ENCODE results near the gene NRN1.

The NRN1 gene

DNA sequence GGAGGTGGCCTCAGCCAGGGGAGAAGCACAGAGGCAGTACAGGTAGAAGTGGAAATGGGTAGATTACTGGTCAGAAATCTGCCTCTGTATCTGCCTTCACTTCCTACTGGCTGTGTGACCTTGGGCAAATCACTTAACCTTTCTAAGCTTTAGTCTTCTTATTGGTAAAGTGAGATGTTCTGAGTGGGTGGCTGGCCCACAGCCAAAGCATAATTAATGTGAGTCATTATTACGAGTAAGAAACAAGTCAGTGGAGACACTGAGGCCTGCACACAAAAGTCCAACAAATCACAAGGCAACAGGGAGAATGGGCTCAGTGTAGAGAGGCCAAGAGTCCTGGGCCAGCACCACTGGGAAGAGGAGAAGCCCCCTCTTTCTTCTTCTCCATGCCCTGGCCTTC, 39.1 kb downstream of the NRN1 start:
- no peak overlapping the region for H3K9ac ChIP-seq (ENCODE audit: low read length)
- 78% methylated on average over 1 of the region's 1 CpG for WGBS
- no peak overlapping the region for H2BK120ac ChIP-seq (ENCODE audit: low read depth, low read length)
- H3K27me3 ChIP-seq (ENCODE audit: control insufficient read depth in 1 of 2, insufficient read depth in 1 of 2, low read length in 2 of 2) = peaks cover 0 to 7% of the 10 kb centered on the region in 2 experiments
- H3K36me3 ChIP-seq (ENCODE audit: control insufficient read depth in 1 of 2, insufficient read depth in 2 of 2, low read depth in 1 of 2, low read length in 2 of 2) = no peaks in the 10 kb centered on the region
- no peaks in the 10 kb centered on the region for H3K79me1 ChIP-seq (replicated peaks; ENCODE audit: low read length, poor library complexity, severe bottlenecking)
- H2AFZ ChIP-seq (ENCODE audit: low read depth, low read length) = no peak overlapping the region
- H3K14ac ChIP-seq (ENCODE audit: low read length in 2 of 2) = no peak overlapping the region
- no peak overlapping the region for H2AK5ac ChIP-seq (ENCODE audit: low read length, severe bottlenecking)
- no peak overlapping the region for H3K18ac ChIP-seq (ENCODE audit: low read depth in 1 of 2, low read length in 2 of 2)
- H3K4me3 ChIP-seq (ENCODE audit: insufficient read depth in 1 of 2, low read depth in 1 of 2, low read length in 2 of 2) = no peak overlapping the region
- no peak for DNase-seq
- no peak overlapping the region for H4K8ac ChIP-seq (ENCODE audit: low read length)
- no peak overlapping the region for H2BK5ac ChIP-seq (ENCODE audit: low read depth, low read length, poor library complexity, severe bottlenecking)
- no peak overlapping the region for H3K4ac ChIP-seq (ENCODE audit: low read depth in 1 of 2, low read length in 2 of 2)
- no peak overlapping the region for H3K23ac ChIP-seq (ENCODE audit: low read length in 2 of 2)
- H3K4me2 ChIP-seq (ENCODE audit: low read length, poor library complexity, severe bottlenecking) = no peak overlapping the region
- no peak overlapping the region for H2BK12ac ChIP-seq (ENCODE audit: low read length in 2 of 2)
- no peaks in the 10 kb centered on the region for H3K4me1 ChIP-seq (ENCODE audit: control insufficient read depth, insufficient read depth, low read depth, low read length)
- H3K27ac ChIP-seq (ENCODE audit: low read length, poor library complexity, severe bottlenecking) = no peak overlapping the region
- H3K9me3 ChIP-seq (ENCODE audit: control insufficient read depth, low read length) = no peaks in the 10 kb centered on the region
- no peak overlapping the region for H4K91ac ChIP-seq (ENCODE audit: low read length)
- no peak overlapping the region for H2BK15ac ChIP-seq (ENCODE audit: low read depth, poor library complexity, severe bottlenecking)

DNA sequence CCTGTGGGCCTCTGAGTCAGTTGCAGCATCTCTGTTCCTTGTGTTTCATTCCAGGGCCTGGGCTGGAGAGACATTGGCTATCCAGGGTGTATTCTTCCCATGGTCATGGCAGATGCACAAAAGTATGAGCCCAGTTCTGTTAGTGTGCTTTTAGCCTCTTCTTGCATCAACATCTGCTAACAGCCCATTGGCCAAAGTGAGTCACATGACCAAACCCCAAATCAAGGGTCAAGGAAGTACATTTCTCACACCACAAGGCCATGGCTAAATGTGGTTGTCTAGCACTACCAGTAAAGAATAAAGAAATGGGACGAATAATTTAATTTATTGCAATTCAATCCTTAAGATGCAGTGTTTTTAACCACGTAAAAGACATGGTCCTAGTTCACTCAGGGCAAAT, 43.9 kb downstream of the NRN1 start:
- Histone ChIP-seq H3K4me3 (ENCODE audit: insufficient read depth in 1 of 2, low read depth in 1 of 2, low read length in 2 of 2) (no peak overlapping the region), H3K4ac (ENCODE audit: low read depth in 1 of 2, low read length in 2 of 2) (no peak overlapping the region), H2BK5ac (ENCODE audit: low read depth, low read length, poor library complexity, severe bottlenecking) (no peak overlapping the region), H2BK12ac (ENCODE audit: low read length in 2 of 2) (no peak overlapping the region), H2BK120ac (ENCODE audit: low read depth, low read length) (no peak overlapping the region), H2BK15ac (ENCODE audit: low read depth, poor library complexity, severe bottlenecking) (no peak overlapping the region), H3K4me1 (ENCODE audit: control insufficient read depth, insufficient read depth, low read depth, low read length) (no peaks in the 10 kb centered on the region), H3K79me1 (replicated peaks; ENCODE audit: low read length, poor library complexity, severe bottlenecking) (no peaks in the 10 kb centered on the region), H4K91ac (ENCODE audit: low read length) (no peak overlapping the region), H3K23ac (ENCODE audit: low read length in 2 of 2) (no peak overlapping the region), H4K8ac (ENCODE audit: low read length) (no peak overlapping the region), H3K36me3 (ENCODE audit: control insufficient read depth in 1 of 2, insufficient read depth in 2 of 2, low read depth in 1 of 2, low read length in 2 of 2) (no peaks in the 10 kb centered on the region), H3K9me3 (ENCODE audit: control insufficient read depth, low read length) (no peaks in the 10 kb centered on the region), H2AK5ac (ENCODE audit: low read length, severe bottlenecking) (no peak overlapping the region), H2AFZ (ENCODE audit: low read depth, low read length) (no peak overlapping the region), H3K27ac (ENCODE audit: low read length, poor library complexity, severe bottlenecking) (no peak overlapping the region), H3K18ac (ENCODE audit: low read depth in 1 of 2, low read length in 2 of 2) (no peak overlapping the region), H3K27me3 (ENCODE audit: control insufficient read depth in 1 of 2, insufficient read depth in 1 of 2, low read length in 2 of 2) (peaks cover 0 to 19% of the 10 kb centered on the region in 2 experiments), H3K9ac (ENCODE audit: low read length) (no peak overlapping the region), H3K14ac (ENCODE audit: low read length in 2 of 2) (no peak overlapping the region), H3K4me2 (ENCODE audit: low read length, poor library complexity, severe bottlenecking) (no peak overlapping the region)
- no peak for DNase-seq
- WGBS = 54% methylated on average over 2 of the region's 2 CpGs

DNA sequence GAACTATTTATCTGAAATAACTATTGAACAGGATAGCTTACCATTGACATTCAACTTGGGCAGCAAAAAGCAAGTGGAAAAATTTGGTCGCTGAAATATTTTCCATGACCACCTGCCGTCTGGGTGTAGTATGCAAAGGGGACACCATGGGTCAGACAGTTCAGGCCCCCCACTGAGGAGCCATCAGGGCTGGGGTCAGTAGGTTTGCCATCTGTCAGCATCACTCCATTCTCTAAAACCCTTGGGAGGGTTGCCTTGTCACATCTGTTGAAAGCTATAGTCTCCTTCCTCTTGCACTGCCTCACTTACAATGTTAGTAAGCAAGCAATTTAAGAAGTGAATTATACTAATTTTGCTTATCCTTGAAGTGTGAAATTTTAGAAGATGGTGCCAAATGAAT, 44.9 kb downstream of the NRN1 start:
- 82% methylated on average over 2 of the region's 2 CpGs for WGBS
- Histone ChIP-seq H2BK12ac (ENCODE audit: low read length in 2 of 2) (no peak overlapping the region), H2BK15ac (ENCODE audit: low read depth, poor library complexity, severe bottlenecking) (no peak overlapping the region)

DNA sequence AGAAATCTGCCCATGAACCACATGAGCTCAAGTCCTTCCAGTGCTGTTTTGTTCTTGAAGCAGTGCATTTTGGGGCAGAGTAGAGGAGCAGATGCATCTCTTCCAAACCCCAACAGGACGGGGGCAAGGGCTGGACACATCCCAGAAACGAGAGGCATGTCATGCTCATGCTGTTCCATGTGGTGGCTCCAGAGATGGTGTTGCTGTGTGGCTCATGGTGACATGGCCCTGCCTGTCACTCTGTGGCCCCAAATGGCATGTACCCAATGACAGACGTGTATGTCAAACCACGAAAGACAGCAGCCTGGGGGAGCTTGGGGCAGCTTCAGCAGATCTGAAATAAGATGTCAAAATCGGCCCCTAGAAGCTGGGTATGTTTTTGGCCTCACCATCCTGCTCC, 46.3 kb downstream of the NRN1 start:
- peaks cover 0 to 19% of the 10 kb centered on the region in 2 experiments for H3K27me3 ChIP-seq (ENCODE audit: control insufficient read depth in 1 of 2, insufficient read depth in 1 of 2, low read length in 2 of 2)
- H4K91ac ChIP-seq (ENCODE audit: low read length) = no peak overlapping the region
- H3K4ac ChIP-seq (ENCODE audit: low read depth in 1 of 2, low read length in 2 of 2) = no peak overlapping the region
- H3K79me1 ChIP-seq (replicated peaks; ENCODE audit: low read length, poor library complexity, severe bottlenecking) = no peaks in the 10 kb centered on the region
- no peak overlapping the region for H2BK12ac ChIP-seq (ENCODE audit: low read length in 2 of 2)
- H2BK15ac ChIP-seq (ENCODE audit: low read depth, poor library complexity, severe bottlenecking) = no peak overlapping the region
- 55% methylated on average over 5 of the region's 5 CpGs for WGBS
- no peaks in the 10 kb centered on the region for H3K9me3 ChIP-seq (ENCODE audit: control insufficient read depth, low read length)
- no peak overlapping the region for H3K18ac ChIP-seq (ENCODE audit: low read depth in 1 of 2, low read length in 2 of 2)
- H3K14ac ChIP-seq (ENCODE audit: low read length in 2 of 2) = no peak overlapping the region
- no peaks in the 10 kb centered on the region for H3K4me1 ChIP-seq (ENCODE audit: control insufficient read depth, insufficient read depth, low read depth, low read length)
- DNase-seq = no peak
- no peak overlapping the region for H3K9ac ChIP-seq (ENCODE audit: low read length)
- H2AK5ac ChIP-seq (ENCODE audit: low read length, severe bottlenecking) = no peak overlapping the region
- no peak overlapping the region for H2AFZ ChIP-seq (ENCODE audit: low read depth, low read length)
- H4K8ac ChIP-seq (ENCODE audit: low read length) = no peak overlapping the region
- H2BK5ac ChIP-seq (ENCODE audit: low read depth, low read length, poor library complexity, severe bottlenecking) = no peak overlapping the region
- H3K4me3 ChIP-seq (ENCODE audit: insufficient read depth in 1 of 2, low read depth in 1 of 2, low read length in 2 of 2) = no peak overlapping the region
- H3K4me2 ChIP-seq (ENCODE audit: low read length, poor library complexity, severe bottlenecking) = no peak overlapping the region
- H3K27ac ChIP-seq (ENCODE audit: low read length, poor library complexity, severe bottlenecking) = no peak overlapping the region
- no peak overlapping the region for H3K23ac ChIP-seq (ENCODE audit: low read length in 2 of 2)
- no peaks in the 10 kb centered on the region for H3K36me3 ChIP-seq (ENCODE audit: control insufficient read depth in 1 of 2, insufficient read depth in 2 of 2, low read depth in 1 of 2, low read length in 2 of 2)
- no peak overlapping the region for H2BK120ac ChIP-seq (ENCODE audit: low read depth, low read length)

More for the DNA sequence above, 44.9 kb downstream of the NRN1 start:
- H3K36me3 ChIP-seq (ENCODE audit: control insufficient read depth in 1 of 2, insufficient read depth in 2 of 2, low read depth in 1 of 2, low read length in 2 of 2) = no peaks in the 10 kb centered on the region
- no peaks in the 10 kb centered on the region for H3K79me1 ChIP-seq (replicated peaks; ENCODE audit: low read length, poor library complexity, severe bottlenecking)
- no peak overlapping the region for H2AFZ ChIP-seq (ENCODE audit: low read depth, low read length)
- no peak overlapping the region for H3K14ac ChIP-seq (ENCODE audit: low read length in 2 of 2)
- H3K18ac ChIP-seq (ENCODE audit: low read depth in 1 of 2, low read length in 2 of 2) = no peak overlapping the region
- H3K4me3 ChIP-seq (ENCODE audit: insufficient read depth in 1 of 2, low read depth in 1 of 2, low read length in 2 of 2) = no peak overlapping the region
- no peak overlapping the region for H3K27ac ChIP-seq (ENCODE audit: low read length, poor library complexity, severe bottlenecking)
- no peak overlapping the region for H3K9ac ChIP-seq (ENCODE audit: low read length)
- H3K27me3 ChIP-seq (ENCODE audit: control insufficient read depth in 1 of 2, insufficient read depth in 1 of 2, low read length in 2 of 2) = peaks cover 0 to 19% of the 10 kb centered on the region in 2 experiments
- no peak overlapping the region for H4K91ac ChIP-seq (ENCODE audit: low read length)
- H3K4me1 ChIP-seq (ENCODE audit: control insufficient read depth, insufficient read depth, low read depth, low read length) = no peaks in the 10 kb centered on the region
- H3K23ac ChIP-seq (ENCODE audit: low read length in 2 of 2) = no peak overlapping the region
- no peak overlapping the region for H2BK5ac ChIP-seq (ENCODE audit: low read depth, low read length, poor library complexity, severe bottlenecking)
- no peak for DNase-seq
- H3K4me2 ChIP-seq (ENCODE audit: low read length, poor library complexity, severe bottlenecking) = no peak overlapping the region
- no peak overlapping the region for H3K4ac ChIP-seq (ENCODE audit: low read depth in 1 of 2, low read length in 2 of 2)
- no peak overlapping the region for H2BK120ac ChIP-seq (ENCODE audit: low read depth, low read length)
- H2AK5ac ChIP-seq (ENCODE audit: low read length, severe bottlenecking) = no peak overlapping the region
- H4K8ac ChIP-seq (ENCODE audit: low read length) = no peak overlapping the region
- no peaks in the 10 kb centered on the region for H3K9me3 ChIP-seq (ENCODE audit: control insufficient read depth, low read length)
